Left hindlimb (tissue), 1 donor: ENCODE data around the gene DAPK1.

ENCODE experiments used
- DNase-seq: peaks from one replicate; pipeline ENCODE4 v3.0.0-alpha.2; 2018

Gene DAPK1

GRCh38 chr9:87596862-87597261, 99.2 kb downstream of the DAPK1 start:
- no peak for DNase-seq

DNA sequence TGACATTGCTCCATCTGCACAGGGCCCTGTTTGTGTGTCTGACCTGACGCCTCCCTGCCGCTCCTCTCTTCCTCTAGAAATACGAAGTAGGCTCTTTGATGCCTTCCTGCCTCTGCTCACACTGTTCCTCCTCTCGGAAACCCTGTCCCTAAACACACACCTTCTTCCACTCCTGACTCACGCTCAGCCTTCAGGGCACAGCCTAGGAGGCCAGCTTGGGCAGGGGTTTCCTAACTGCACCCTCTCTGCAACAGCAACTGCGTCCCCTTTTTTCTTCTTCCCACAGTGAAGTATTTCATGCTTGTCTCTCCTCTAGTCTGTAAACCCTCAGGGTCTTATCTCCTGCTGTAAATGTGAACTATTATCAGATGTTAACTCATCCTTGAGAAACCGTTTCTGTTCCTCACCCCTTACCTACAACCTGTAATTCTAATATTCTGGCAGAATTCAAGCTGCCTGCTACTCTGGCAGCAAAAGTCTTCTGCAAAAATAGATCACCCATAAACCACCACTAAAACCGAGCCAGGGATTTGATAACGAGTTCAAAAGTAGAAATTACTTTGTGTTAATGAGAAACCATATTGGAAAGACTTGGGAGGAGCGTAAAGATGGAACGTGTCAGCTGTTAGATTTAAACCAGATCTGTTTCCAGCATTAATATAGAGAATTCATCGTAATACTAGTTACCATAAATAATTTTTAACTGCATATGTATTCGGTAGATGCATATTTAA, 100.2 kb downstream of the DAPK1 start:
- no peak for DNase-seq

- peak; percentile 68 for DNase-seq
These were observed 102.4 kb downstream of the DAPK1 start for GRCh38 chr9:87599901-87600610.

DNA sequence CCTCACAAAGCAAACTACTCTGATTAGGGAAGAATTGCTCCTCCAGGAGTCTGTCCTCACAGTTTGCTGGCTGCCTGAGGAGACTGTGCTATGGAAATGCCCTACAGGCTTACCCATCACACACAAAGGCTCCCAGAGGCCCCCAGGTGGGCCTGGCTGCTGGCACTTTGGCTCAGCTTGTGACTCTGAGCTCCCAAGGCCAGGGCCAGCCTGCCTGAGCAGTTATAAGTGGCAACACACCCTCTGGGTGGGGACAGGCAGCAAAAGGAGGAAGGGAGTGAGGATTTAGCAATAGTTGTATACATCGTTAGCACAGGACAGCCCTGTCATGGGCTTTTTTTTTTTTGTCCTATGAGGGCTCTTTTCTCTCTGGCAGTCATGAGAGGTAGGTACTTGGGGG, 103.5 kb downstream of the DAPK1 start:
- no peak for DNase-seq

DNA sequence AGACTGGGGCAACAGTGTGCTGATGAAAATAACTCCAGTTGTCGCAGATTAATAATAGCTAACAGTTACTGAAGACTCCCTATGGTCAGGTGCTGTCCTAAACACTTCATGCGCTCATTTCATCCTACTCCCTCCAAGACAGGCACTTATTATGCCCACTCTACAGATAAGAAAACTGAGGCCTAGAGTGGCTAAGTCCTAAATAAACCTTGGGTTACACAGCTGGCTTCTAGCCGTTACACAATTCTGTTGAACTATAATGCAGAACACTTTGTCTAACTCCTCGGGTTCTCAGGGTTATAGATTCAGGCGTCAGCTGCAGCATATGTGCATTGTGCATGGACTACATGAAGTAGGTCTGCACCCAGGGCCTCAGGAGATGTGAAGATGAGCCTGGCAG, 103.9 kb downstream of the DAPK1 start:
- no peak for DNase-seq

DNA sequence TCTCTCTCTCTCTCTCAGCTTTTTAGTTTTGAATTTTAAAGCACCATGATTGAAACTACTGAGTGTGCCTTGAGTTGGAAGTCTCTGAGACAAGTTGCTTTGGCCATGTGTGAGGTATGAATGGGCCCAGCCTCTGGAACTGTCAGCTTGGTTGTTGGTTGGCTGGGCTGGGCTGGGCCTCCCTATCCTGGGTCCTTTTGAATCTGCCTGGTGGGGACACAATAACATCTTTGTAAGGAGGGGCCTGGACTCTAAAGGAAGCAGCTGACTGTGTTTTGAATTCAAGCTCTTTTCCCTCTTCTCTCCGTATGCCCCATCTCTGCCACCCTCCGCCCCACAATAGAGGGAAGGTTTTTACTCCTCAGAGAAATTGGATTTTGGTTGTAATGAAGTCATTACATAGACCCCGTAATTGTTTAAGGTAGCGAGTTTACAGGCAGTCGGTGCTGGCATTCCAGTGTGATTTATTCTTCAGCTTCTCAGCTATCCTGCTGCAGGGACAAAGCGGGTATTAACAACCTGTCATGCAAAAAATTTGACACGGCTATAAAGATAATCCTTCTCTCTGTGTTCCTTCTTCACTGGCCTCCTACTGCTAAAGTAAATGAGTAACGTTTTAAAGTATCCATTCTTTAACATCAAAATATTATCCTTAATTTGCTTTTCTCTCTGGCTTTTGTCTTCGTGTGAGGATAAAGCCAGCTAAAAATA, 105.4 kb downstream of the DAPK1 start:
- no peak for DNase-seq

DNA sequence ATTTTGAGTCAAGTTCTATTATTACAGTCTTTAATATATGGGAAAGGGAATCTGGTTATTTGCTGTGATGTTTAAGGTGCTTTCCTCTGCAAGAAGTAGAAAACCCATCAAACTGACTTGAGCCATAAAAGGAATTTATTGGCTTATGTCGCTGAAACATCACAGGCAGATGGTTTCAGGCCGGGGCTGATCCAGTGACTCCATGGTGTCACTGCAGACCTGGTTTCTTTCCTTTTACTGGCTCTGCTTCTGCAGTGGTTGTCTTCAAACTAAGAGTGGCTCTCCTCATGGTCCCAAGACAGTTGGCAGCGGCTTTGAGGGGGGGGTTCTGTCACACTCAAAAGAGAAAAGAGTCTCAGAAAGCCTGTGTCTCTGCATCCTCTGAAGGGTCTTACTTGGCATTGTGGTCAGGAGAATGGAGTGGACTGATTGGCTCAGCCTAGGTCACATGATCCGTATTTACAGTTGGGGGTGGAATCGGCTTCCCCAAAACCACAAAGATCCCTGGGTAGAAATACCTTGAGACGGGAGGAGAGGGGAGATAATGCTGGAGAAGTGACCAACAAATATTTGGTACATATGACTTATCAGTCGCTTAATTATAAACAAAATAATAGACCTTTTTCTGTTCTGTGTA, 106.3 kb downstream of the DAPK1 start:
- no peak for DNase-seq

DNA sequence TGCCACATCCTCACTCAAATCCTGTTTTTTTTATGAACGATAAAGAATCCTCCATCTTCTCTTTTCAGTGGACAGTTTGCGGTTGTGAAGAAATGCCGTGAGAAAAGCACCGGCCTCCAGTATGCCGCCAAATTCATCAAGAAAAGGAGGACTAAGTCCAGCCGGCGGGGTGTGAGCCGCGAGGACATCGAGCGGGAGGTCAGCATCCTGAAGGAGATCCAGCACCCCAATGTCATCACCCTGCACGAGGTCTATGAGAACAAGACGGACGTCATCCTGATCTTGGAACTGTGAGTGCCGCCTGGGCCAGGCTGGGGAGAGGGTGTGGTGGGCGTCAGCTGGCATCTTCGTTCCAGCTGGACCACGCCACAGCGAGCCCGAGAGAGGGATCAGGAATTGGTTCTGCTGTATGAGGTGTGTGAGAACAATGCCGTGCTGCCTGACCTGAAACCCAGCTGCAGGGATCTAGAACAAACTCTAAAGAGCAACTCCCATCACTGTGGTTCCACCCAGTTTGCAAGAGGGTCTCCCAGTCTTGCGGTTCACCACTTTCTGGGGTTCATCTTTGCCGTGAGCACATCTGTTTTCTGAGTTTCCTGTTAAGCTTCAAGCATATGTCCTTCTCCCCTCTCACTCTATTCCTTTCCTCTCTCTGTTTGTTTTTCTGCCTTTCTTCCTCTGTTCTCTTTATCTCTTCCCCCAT, 107.4 kb downstream of the DAPK1 start:
- no peak for DNase-seq

GRCh38 chr9:87605676-87606075, 108.0 kb downstream of the DAPK1 start:
- no peak for DNase-seq

- no peak for DNase-seq
These were observed 109.3 kb downstream of the DAPK1 start for GRCh38 chr9:87606841-87607521.

DNA sequence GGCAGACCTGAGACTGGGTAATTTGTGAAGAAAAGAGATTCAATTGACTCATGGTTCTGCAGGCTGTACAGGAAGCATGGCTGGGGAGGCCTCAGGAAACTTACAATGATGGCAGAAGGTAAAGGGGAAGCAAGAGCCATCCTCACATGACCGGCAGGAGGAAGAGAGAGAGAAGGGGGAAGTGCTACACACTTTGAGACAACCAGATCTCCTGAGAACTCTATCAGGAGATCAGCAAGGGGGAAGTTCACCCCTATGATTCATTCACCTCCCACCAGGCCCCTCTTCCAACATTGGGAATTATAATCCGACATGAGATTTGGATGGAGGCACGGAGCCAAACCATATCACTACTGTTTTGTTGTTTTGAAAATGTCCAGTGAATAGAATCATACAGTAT, 110.2 kb downstream of the DAPK1 start:
- DNase-seq: no peak

DNA sequence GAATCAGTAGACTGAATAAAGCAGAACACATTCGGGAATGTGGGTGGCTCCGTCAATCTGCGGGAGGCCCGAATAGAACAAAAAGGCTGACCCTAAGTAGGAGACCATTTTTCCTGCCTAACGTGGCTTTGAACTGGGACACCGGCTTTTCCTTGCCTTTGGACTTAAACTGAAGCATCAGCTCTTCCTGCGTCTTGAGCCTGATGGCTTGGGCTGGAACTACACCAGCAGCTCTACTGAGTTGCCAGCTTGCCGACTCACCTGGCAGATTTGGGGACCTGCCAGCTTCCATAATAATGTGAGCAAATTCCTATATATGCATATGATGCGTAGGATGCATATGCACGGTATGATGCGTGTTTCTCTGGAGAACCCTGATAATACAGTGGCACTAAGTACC, 111.3 kb downstream of the DAPK1 start:
- no peak for DNase-seq

DNA sequence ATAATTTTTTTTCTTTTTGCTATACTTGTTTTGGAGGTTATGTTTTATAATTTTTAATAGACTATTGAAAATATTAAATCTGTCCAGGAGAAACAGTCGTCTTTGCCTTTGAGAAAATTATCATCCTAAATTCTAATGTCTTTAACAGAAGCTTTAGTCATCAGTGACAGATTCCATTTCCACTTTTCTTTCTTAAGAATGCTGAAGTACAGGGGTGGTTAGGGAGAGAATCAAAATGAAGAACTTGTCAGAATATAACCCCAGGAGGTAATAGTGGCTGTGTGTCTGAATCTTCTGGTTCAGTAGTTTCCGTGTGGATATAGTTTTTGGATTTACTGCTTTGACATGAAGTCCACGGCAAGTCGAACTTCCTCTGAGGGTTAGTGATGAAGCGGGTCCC, 111.8 kb downstream of the DAPK1 start:
- no peak for DNase-seq

DNA sequence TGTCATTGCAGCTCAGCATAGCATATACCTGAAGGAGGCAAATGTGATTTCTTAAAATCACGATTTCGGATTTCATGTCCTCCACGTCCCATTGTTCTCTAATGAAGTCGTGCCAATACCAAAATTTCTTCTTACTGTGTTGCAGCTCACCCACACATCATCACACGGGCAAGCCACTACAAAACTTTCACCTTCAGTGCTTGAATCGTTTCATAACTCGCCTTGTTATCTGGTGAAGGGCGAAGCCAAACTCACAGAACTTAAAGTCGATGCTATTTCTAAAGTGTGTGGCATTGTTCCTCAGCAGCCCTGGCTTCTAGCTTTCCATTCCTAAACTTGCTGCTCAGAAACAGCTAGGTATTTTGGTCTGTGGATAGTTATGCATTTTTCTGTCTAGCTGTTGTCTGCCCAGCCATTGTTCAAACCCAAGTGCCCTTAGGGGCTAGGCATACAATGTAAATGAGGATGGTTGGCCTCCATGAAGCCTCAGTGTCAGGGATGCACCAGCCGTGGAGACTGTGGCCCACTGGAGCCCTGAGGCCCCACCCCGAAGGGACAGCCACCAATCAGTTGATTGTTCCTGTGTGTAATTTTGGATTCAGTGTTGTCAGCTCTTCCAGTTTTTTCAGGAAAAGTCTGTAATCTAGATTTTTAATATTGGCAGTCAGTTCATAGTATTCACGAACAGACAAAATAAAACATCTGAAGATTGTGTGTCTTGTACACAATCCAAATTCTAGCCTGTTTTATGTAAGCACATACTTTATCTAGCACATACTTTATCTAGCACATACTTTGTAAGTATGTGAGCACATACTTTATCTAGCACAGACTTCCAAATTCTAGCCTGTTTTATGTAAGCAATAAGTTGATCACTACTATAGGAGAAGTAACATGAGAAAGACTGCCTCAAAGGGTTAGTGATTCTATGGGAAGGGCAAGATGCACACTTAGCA, 112.8 kb downstream of the DAPK1 start:
- DNase-seq: no peak

GRCh38 chr9:87611776-87612175, 114.1 kb downstream of the DAPK1 start:
- no peak for DNase-seq

DNA sequence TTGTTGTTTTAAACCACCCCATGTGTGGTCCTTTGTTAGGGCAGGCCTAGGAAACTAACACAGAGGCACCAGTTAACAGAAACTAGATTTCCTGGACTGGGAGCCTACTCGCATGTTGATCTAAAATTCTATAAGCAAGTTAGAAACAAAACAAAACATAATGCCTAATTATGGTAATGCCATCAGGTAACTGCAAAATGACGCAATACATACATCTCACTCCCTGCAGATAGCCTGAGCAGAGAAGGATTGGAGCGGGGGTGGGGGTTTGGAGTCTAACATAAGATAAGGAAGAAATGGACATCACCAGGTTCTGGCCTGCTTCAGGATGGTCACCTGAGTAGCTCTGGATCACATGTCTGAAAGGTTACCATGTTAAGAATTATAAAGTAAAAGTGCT, 114.9 kb downstream of the DAPK1 start:
- no peak for DNase-seq

DNA sequence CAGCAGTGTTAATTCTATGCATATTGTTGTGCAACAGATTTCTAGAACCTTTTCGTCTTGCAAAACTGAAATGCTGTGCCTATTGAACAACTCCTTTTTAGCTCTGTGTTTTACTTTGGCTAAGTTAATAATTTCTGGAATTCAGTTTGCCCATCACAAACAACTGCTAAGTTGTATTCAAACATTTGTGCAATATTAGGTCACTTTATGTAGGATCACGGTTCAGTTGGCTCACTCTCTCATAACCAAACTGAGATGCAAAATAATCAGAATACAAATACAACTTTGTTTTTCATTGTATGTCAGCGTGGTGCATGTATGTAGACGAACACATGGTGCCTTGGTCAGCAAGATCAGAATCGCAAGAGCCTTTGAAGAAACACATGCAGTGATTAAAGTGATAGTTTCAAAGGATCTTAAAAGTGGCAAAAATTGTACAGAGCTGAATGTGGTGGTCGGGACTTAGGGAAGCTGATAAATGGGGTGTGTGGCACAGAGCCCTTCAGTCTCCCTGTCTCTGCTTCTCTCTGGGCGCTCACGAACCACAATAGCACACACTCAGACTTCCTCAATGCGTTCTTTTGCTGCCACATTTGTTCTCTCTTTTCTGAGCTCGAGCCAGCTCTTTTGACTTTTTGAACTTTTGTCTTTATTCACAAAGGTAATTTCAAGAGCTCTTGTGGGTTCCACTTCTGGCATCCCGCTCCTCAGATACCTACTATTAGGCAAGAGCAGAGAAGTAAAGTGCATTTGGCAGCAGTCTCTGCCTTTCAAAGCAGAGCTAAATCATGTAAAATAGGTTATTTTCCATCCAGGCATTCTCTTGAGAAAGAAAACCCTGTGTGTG, 115.8 kb downstream of the DAPK1 start:
- no peak for DNase-seq

DNA sequence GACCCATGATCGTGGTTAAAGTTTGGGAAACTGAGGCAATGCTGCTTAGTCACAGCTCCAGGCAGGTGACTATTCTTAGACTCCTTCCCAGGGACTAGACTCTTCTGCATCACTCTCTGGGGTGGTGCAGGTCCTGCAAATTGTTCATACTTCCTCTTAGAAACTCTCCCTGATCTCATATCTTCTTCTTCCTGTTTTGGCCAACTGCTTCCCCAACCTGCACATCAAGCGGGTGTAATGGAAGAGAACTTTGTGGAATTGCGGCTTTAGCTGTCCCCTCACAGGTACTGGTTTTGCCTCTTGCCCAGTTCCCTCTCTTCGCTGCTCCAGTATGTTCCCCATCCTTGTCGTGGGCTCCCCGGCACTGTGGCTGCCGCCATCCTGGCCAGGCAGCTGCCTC, 116.7 kb downstream of the DAPK1 start:
- DNase-seq: no peak

DNA sequence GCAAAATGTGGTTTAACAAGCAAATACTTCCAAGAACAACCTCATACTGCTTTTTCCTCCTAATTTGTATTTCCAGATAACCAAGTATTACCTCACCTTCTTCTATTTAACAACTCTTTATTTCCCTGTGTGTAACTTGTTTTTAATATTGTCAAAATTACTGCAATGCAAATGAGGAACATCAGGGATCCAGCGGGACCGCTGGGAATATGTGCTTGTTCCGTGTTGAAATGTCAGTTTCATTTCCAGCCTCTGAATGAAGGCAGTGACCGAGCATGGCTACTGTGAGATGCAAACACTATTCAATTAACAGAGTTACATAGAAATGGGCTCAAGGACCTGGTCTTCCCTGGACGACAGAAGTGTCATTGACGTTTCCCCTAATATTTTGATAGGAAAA, 117.5 kb downstream of the DAPK1 start:
- no peak for DNase-seq

GRCh38 chr9:87615547-87616148, 118.0 kb downstream of the DAPK1 start:
- DNase-seq: no peak
